Adrenal gland (tissue), 12 donors: ENCODE results near the gene ATP8A2. TPM values are rescaled to one million over a fixed set of nuclear protein-coding genes. Genes with fewer than 3 reads are reported as not detected.

Experiments used
- DNase-seq, 7 donors: peaks; one replicate each; pipeline ENCODE4 v3.0.0-alpha.2; 2019 to 2020
- H3K27ac ChIP-seq, 5 donors: fragments of 200-600 bp; sonication (generic) in 4 of 5; 1 replicate in 3 of 5; 2 replicates in 2 of 5; pipeline versions ENCODE4 v1.5.1 to v1.8.0; 2016 to 2020; ENCODE audit warnings: mild to moderate bottlenecking in 1 of 5
- H3K27me3 ChIP-seq: fragments of 200-600 bp; 2 replicates; pipeline ENCODE4 v1.8.0; 2021
- H3K36me3 ChIP-seq, 2 donors: fragments of 200-600 bp; replicated peaks in 1 of 2; 1 replicate in 1 of 2; 2 replicates in 1 of 2; pipeline versions ENCODE4 v1.5.1 to v1.8.0; 2018 to 2022
- H3K4me1 ChIP-seq, 2 donors: fragments of 200-600 bp; replicated peaks in 1 of 2; 1 replicate in 1 of 2; 2 replicates in 1 of 2; pipeline versions ENCODE4 v1.5.1 to v1.8.0; 2018 to 2021
- H3K4me3 ChIP-seq, 4 donors: fragments of 200-600 bp; sonication (generic) in 3 of 4; one replicate each; pipeline ENCODE4 v1.5.1; 2016 to 2018
- H3K9me3 ChIP-seq, 3 donors: fragments of 200-600 bp; sonication (generic) in 1 of 3; replicated peaks in 1 of 3; 1 replicate in 2 of 3; 2 replicates in 1 of 3; pipeline versions ENCODE4 v1.5.1 to v1.8.0; 2016 to 2021
- CTCF ChIP-seq, 6 experiments: fragments of 450-650 bp in 4 of 6; fragments of 200-600 bp in 2 of 6; sonication (generic) in 1 of 6; IDR thresholded peaks; 1 replicate in 5 of 6; 2 replicates in 1 of 6; pipeline versions ENCODE4 v1.5.1 to v1.8.0; 2016 to 2021; ENCODE audit warnings: antibody characterized with exemption in 6 of 6, mild to moderate bottlenecking in 2 of 6, moderate library complexity in 1 of 6
- POLR2A ChIP-seq, 2 donors: fragments of 450-650 bp; IDR thresholded peaks; one replicate each; pipeline ENCODE4 v1.6.1; 2017; ENCODE audit warnings: antibody characterized with exemption in 2 of 2, mild to moderate bottlenecking in 2 of 2, moderate library complexity in 1 of 2
- WGBS, 4 donors: extraction: QIAGEN DNeasy Blood & Tissue Kit in 2 of 4; methylation state at CpG; one replicate each; pipeline versions ENCODE4 v1.1.5 to v1.1.7; 2013 to 2017; 5-methylcytosine and 5-hydroxymethylcytosine counted together
- intact Hi-C, 2 donors: fragments of 100-400 bp; cut with DNase I; formaldehyde crosslinking; loops; one replicate each; pipeline versions ENCODE4 v1.14.1 to v1.15.0; 2022 to 2023
- polyA plus RNA-seq, 3 donors: library from polyadenylated mRNA; stranded (reverse); fragments of 200-250 nt in 2 of 3; fragments of 350-450 nt in 1 of 3; fragmentation: Illumina TruSeq in 1 of 3; extraction: RNeasy Lipid Tissue Mini Kit (QIAGEN cat#74804) in 1 of 3; gene quantifications; one replicate each; pipeline ENCODE4 v1.2.3, GENCODE V29; 2013 to 2014
- total RNA-seq, 9 donors: library from RNA; depleted of rRNA in 4 of 9; stranded (reverse); fragments of >200 nt in 4 of 9; fragments of 120-200 nt in 1 of 9; fragmentation: NEBNext Ultra II Directional in 1 of 9; extraction: Animal tissue kit (Norgen Biotek cat#: 25700) in 1 of 9; gene quantifications; one replicate each; pipeline versions ENCODE4 v1.1.0 to v1.2.4, GENCODE V29; 2013 to 2023
- donor health status: healthy with polysubstance abuse.
- donor health status: Bipolar disorder and iron deficiency.
- donor health status: DM: yes; HTN: yes; CAD: no.
- donor health status: DM: no; HTN: no; CAD: no.
- donor health status: DM: no; HTN: no; CAD: no.
- donor health status: DM: yes; HTN: yes; CAD: no.

The ATP8A2 gene
- total and polyA plus RNA-seq, 12 donors, result 0.77 to 14.0 (median 4.3) TPM

- H3K4me3 ChIP-seq, result no peak overlapping the region
- 74 to 79% (median 77%) methylated on average over 6 of the region's 6 CpGs for WGBS, 4 donors
- TF ChIP-seq CTCF (IDR thresholded peaks at IDR 0.05) (no peak), POLR2A (IDR thresholded peaks at IDR 0.05) (no peak)
- H3K27me3 ChIP-seq, result no peaks in the 10 kb centered on the region
- intact Hi-C loops, result no loop called here
- no peaks in the 10 kb centered on the region for H3K36me3 ChIP-seq
- no peaks in the 10 kb centered on the region for H3K4me1 ChIP-seq
- no peak for DNase-seq
- no peaks in the 10 kb centered on the region for H3K9me3 ChIP-seq
- no peak overlapping the region for H3K27ac ChIP-seq
These were observed 555.6 kb downstream of the ATP8A2 start for GRCh38 chr13:25927363-25927762.

- no peak overlapping the region for H3K27ac ChIP-seq
- H3K4me3 ChIP-seq, result no peak overlapping the region
- no peaks in the 10 kb centered on the region for H3K27me3 ChIP-seq
- TF ChIP-seq CTCF (IDR thresholded peaks at IDR 0.05) (no peak), POLR2A (IDR thresholded peaks at IDR 0.05) (no peak)
- intact Hi-C loops, result no loop called here
- H3K4me1 ChIP-seq, result no peaks in the 10 kb centered on the region
- no peak for DNase-seq
- whole genome bisulfite sequencing, 4 donors, result 63 to 75% (median 72%) methylated on average over 2 of the region's 2 CpGs
- H3K9me3 ChIP-seq, result no peaks in the 10 kb centered on the region
- no peaks in the 10 kb centered on the region for H3K36me3 ChIP-seq
These were observed 556.2 kb downstream of the ATP8A2 start for GRCh38 chr13:25927932-25928331.

- H3K36me3 ChIP-seq, result no peaks in the 10 kb centered on the region
- no peaks in the 10 kb centered on the region for H3K27me3 ChIP-seq
- 68 to 84% (median 74%) methylated on average over 12 of the region's 12 CpGs for WGBS, 4 donors
- H3K4me3 ChIP-seq, result no peak overlapping the region
- no peak for TF ChIP-seq POLR2A (IDR thresholded peaks at IDR 0.05)
- no peak for TF ChIP-seq CTCF (IDR thresholded peaks at IDR 0.05)
- no peak overlapping the region for H3K27ac ChIP-seq
- no peaks in the 10 kb centered on the region for H3K4me1 ChIP-seq
- intact Hi-C loops, result no loop called here
- DNase-seq, result no peak
- no peaks in the 10 kb centered on the region for H3K9me3 ChIP-seq
These were observed 557.2 kb downstream of the ATP8A2 start for GRCh38 chr13:25928941-25929505.

- H3K27ac ChIP-seq, result no peak overlapping the region
- no peaks in the 10 kb centered on the region for H3K4me1 ChIP-seq
- intact Hi-C loops, result no loop called here
- no peaks in the 10 kb centered on the region for H3K27me3 ChIP-seq
- TF ChIP-seq CTCF (IDR thresholded peaks at IDR 0.05), result no peak
- TF ChIP-seq POLR2A (IDR thresholded peaks at IDR 0.05), result no peak
- no peak for DNase-seq
- 66 to 76% (median 72%) methylated on average over 7 of the region's 7 CpGs for WGBS, 4 donors
- H3K36me3 ChIP-seq, result no peaks in the 10 kb centered on the region
- H3K9me3 ChIP-seq, result no peaks in the 10 kb centered on the region
- no peak overlapping the region for H3K4me3 ChIP-seq
These were observed 558.0 kb downstream of the ATP8A2 start for GRCh38 chr13:25929816-25930215.
